ENCODE results near the gene TIAM2.

Gene TIAM2

DNA sequence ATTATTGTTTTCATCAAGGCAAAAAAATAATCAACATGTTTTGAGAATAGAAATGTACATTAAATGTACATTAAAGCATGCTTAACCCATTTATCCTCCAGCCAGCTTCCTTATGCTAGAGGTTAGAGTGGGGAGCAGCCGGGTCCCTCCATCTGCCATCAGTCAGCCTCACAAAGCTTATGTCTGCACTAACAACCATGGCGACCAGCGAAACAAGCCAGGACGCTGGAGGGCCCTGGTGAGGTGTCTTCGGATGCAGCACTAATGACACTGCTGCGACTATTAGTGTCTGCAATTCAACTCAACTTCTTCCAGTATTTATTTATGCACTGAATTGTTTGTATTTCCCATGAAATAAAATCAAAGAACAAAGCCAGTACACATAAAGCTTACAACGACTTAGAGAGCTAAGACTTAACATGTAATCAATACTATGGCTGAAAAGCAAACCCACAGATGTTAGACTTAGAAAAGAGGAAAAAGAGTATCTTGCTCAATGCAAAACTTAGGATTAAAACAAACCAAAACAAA lies 275.5 kb downstream of the TIAM2 start:
- H3K4me3 ChIP-seq (ENCODE audit: low read depth, low read length), result no peak overlapping the region
- DNase-seq (ENCODE audit: low read depth), result no peak
- TF ChIP-seq, protein P1, sequence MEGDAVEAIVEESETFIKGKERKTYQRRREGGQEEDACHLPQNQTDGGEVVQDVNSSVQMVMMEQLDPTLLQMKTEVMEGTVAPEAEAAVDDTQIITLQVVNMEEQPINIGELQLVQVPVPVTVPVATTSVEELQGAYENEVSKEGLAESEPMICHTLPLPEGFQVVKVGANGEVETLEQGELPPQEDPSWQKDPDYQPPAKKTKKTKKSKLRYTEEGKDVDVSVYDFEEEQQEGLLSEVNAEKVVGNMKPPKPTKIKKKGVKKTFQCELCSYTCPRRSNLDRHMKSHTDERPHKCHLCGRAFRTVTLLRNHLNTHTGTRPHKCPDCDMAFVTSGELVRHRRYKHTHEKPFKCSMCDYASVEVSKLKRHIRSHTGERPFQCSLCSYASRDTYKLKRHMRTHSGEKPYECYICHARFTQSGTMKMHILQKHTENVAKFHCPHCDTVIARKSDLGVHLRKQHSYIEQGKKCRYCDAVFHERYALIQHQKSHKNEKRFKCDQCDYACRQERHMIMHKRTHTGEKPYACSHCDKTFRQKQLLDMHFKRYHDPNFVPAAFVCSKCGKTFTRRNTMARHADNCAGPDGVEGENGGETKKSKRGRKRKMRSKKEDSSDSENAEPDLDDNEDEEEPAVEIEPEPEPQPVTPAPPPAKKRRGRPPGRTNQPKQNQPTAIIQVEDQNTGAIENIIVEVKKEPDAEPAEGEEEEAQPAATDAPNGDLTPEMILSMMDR (IDR thresholded peaks at IDR 0.05; ENCODE audit: low read depth, low read length, missing control alignments), result no peak

DNA sequence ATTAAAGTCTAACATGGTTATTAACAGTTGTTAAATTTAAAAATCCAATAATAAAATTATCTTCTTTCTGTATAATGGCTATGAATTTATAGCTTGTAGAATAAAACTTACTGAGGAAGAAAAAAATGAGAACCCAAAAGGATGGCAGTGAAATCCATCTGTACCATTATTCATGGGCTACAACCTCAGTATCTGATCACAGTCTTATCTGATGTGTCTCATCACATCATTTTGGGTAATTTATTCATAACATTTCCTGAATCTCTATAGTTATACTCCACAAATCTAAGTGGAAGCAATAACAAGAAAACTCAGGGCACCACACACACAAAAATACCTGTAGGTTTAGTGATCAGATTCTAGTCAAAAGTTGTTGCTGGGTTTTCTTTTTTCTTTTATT lies 276.0 kb downstream of the TIAM2 start:
- TF ChIP-seq, protein P1 (IDR thresholded peaks at IDR 0.05; ENCODE audit: low read depth, low read length, missing control alignments), result no peak
- DNase-seq (ENCODE audit: low read depth), result no peak
- H3K4me3 ChIP-seq (ENCODE audit: low read depth, low read length), result no peak overlapping the region

DNA sequence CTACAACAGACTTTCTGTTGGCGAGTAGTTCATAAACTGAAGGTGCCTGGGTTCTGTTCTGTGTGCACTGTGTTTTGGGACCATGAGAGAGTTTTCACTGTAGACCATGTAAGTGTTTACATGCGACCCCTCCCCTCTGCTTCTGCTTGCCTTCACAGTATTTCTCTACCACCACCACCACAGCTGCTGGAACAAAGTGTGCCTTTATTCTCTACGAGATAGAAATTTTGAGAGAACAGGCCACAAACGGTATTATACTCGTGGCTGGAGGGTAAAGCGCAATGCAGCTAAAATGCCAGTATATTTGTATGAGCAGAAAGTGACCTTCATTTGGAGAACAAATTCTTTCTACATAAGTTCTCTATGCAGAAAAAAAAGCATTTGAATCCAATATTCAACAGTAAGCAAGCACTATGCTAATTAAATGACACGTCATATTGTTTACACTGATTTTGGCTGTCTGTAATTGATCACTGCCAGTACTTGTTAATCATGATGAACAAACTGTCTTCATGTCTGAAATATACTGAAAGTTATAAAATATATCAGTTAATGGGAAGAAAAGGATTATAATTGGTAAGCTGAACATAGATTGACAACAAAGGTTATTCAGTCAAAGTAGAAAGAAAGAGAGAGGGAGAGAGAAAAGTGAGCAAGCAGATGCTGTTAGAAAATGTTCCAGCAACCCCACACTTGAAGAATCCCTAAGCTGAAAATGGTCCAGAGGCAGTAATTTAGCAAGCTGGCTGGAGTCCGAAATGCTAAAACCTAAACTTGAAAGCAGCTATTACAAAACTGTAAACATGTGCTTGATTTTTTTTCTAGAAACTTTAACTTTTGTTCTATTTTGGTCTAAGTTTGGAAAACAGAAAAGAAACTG lies 277.5 kb downstream of the TIAM2 start:
- TF ChIP-seq, protein P1 (IDR thresholded peaks at IDR 0.05; ENCODE audit: low read depth, low read length, missing control alignments), result no peak
- no peak for DNase-seq (ENCODE audit: low read depth)
- no peak overlapping the region for H3K4me3 ChIP-seq (ENCODE audit: low read depth, low read length)

DNA sequence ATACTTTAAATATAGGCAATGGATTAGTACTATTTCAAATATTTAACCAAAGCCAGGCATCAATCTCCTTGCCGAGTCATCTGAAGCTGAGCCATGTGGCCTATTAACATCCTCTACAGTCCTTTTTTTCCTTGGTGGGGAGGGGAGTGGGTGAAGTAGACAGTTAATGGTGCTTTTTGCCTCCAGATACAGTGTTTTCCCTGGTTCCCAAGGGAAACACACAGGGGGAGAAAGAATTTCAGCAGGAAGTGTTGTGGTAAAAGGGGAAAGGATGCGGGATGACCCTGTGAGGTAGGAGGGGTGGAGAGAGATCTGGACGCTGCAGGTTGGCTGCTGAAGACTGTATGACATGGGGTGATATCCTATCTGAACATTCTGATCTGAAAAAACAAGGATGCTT lies 278.3 kb downstream of the TIAM2 start:
- H3K4me3 ChIP-seq (ENCODE audit: low read depth, low read length), result no peak overlapping the region
- no peak for DNase-seq (ENCODE audit: low read depth)
- TF ChIP-seq, protein P1 (IDR thresholded peaks at IDR 0.05; ENCODE audit: low read depth, low read length, missing control alignments), result no peak

DNA sequence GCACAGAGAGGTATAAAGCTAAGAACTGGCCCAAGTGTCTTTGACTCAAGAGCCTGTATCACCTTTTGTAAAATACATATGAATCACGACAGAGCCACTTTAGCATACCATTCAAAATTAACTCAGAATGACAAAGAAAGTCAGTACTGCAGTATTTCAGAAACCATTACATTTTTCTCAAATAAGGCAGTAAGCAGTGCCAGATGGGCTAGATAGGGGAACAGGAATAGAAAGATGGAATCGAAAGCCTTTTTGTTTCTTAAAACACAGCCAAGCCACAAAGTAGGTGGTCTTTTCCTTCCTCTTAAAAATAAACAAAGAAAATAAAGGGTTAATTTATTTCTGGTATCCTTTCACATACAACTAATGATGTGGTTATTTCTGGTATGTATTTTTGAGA lies 279.0 kb downstream of the TIAM2 start:
- TF ChIP-seq, protein P1 (IDR thresholded peaks at IDR 0.05; ENCODE audit: low read depth, low read length, missing control alignments), result no peak
- no peak overlapping the region for H3K4me3 ChIP-seq (ENCODE audit: low read depth, low read length)
- no peak for DNase-seq (ENCODE audit: low read depth)

DNA sequence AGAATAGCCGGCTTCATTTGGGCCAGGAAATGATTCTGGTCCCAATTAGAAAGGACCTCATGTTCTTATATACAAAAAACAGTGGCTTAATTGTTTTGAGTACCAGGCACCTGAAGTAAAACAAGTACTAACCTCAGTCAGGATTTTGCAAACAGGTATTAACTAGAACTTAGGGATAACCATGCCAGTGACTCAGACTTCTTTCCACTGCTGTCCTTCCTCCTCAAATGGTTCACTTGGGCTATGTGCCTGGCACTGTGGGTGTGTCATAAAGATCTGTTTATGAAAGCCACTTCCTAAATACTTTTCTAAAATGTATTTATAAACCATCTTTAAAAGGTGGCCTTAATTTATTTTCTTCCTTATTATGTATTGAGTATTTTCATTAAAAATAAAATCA lies 279.4 kb downstream of the TIAM2 start:
- H3K4me3 ChIP-seq (ENCODE audit: low read depth, low read length), result no peak overlapping the region
- TF ChIP-seq, protein P1 (IDR thresholded peaks at IDR 0.05; ENCODE audit: low read depth, low read length, missing control alignments), result no peak
- no peak for DNase-seq (ENCODE audit: low read depth)
